Measurements from ENCODE around the gene TANGO2.
"Not testable (repeated sequence)": the region's sequence is repeated elsewhere in the genome, so short reads cannot be mapped to it uniquely, and the experiment has no call there.

TANGO2 gene

DNA sequence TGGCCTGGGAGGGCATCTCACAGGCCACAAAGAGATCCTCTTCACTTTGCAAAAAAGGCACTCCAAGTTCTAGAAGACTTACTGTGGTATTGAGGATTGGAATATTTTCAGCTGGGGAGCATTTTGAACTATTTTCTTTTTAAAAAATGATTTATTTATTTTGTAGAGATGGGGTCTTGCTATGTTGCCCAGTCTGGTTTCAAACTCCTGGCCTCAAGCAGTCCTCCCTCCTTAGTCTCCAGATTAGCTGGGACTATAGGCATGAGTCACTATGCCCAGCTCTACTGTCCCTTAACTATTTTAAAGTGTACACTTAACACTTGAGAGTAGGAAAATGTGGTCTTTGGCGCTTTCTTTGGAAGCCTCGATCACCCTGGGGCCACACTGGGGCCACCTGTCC lies 34.2 kb downstream of the TANGO2 start:
- DNase-seq (ENCODE audit: low read depth) = no peak
- H3K4me3 ChIP-seq (ENCODE audit: low read depth, low read length) = no peak overlapping the region

DNA sequence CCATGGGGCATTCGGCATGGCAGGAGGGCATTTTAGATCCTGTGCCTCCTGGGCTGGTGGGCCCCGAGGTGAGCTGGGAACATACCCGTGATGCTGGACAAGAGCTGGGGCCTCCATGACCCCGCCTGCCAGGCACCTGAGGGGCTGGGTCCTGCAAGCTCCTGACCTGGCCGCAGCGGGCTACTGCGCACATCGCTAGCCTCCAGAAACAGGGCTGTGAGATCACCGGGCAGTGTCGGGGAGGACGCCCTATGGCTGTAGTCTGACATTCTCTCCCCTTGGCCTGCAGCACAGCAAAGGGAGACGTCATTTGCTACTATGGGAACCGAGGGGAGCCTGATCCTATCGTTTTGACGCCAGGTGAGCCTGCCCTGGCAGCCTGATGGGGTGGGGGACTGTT lies 34.7 kb downstream of the TANGO2 start:
- DNase-seq (ENCODE audit: low read depth) = no peak
- H3K4me3 ChIP-seq (ENCODE audit: low read depth, low read length) = no peak overlapping the region

DNA sequence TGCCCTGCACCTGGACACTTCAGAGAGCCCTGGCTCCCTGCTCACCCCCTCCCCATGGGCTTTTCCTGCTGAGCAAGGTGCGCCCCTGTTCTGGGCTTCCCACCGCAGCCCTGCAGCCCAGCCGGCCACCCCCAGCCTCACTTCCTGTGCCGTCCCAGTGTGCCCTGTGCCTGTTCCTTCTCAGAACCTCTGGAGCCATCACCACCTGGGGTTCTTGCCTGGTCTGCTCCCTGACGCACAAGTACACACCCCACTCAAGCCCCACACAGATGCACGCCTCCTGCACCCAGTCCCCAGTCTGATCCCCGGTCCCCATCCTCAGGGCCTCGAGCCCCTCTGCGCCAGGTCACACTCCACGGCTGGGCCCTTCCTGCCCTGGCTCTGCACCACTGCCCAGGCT lies 35.3 kb downstream of the TANGO2 start:
- no peak for DNase-seq (ENCODE audit: low read depth)
- H3K4me3 ChIP-seq (ENCODE audit: low read depth, low read length) = no peak overlapping the region

- DNase-seq (ENCODE audit: low read depth) = no peak
- no peak overlapping the region for H3K4me3 ChIP-seq (ENCODE audit: low read depth, low read length)
Measured at GRCh38 chr22:20056696-20057386, 35.9 kb downstream of the TANGO2 start.

DNA sequence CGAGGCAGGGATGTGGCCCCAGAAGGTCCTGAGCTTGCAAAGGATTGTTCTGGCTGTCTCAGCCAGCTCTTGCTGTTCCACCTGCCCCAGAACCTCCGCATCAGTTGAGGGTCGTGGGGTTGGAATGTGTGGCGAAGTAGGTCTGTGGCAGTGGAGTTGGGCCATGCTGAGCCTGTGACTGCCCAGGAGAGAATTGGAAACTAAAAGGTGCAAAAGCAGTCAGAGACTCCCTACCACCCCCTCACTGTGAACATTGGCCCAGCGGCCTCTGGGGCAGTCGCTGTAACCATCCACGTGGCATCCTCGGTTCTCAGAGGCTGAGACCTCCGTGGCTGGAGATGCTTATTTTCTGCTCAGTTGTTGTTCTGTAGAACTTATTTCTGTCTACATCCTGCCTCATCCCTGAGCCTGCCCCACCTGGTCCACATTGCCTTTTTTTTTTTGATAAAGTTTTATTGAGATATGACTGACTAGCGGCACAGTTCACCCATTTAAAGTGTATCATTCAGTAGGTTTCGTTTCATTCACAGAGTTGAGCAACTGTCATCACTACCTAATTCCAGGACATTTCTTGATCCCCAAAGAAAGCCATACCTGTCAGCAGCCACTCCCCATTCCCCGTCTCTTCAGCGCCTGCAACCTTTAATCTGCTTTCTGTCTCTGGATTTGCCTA lies 36.8 kb downstream of the TANGO2 start:
- no peak overlapping the region for H3K4me3 ChIP-seq (ENCODE audit: low read depth, low read length)
- no peak for DNase-seq (ENCODE audit: low read depth)

DNA sequence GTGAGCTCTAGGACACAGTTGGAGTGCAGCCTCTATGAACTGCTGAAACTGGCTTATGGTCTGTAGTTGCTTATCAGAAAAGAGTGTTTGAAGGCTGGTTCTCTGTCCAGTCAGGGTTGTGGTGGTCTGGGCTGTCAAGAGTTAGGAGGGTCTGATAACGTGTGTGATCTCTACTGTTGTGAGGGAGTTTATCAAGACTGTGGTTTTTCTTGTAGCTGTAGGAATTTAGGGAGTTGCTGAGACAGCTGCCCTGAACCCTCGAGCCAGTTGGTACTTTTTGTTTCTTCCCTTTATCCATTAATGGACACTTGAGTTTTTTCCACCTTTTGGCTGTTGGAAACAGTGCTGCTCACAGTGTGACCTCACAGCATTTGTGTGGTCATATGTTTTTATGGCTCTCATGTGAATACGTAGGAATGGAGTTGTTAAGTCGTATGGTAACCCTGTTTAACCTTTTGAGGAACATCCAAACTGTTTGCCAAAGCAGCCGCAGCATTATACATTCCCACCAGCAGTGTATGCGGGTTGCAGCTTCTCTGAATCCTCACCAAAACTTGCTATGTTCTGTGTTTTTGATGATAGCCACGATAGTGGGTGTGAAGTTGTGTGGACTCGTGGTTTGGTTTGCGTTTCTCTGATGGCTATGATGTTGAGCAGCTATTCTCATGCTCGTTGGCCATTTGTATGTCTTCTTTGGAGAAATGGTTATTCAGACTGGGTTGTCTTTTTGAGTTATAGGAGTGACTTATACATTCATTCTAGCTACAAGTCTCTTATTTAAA lies 38.3 kb downstream of the TANGO2 start:
- DNase-seq (ENCODE audit: low read depth) = no peak
- no peak overlapping the region for H3K4me3 ChIP-seq (ENCODE audit: low read depth, low read length)

- no peak overlapping the region for H3K4me3 ChIP-seq (ENCODE audit: low read depth, low read length)
- no peak for DNase-seq (ENCODE audit: low read depth)
Measured at GRCh38 chr22:20060700-20061480, 40.0 kb downstream of the TANGO2 start.

DNA sequence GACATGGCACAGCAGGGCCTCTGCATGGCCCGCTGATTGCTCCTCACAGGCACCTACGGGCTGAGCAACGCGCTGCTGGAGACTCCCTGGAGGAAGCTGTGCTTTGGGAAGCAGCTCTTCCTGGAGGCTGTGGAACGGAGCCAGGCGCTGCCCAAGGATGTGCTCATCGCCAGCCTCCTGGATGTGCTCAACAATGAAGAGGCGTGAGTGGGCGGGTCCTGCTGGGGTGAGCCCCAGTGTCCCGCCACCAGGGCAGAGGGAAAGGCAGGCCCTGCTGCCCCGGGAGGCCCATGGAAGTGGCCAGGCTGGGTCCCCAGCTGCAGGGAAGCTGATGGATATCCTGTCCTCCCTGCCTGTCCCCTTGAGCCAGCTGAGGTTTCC lies 40.6 kb downstream of the TANGO2 start:
- DNase-seq (ENCODE audit: low read depth) = no peak
- no peak overlapping the region for H3K4me3 ChIP-seq (ENCODE audit: low read depth, low read length)

- H3K4me3 ChIP-seq (ENCODE audit: low read depth, low read length) = no peak overlapping the region
- DNase-seq (ENCODE audit: low read depth) = no peak
Measured at GRCh38 chr22:20062043-20062765, 41.3 kb downstream of the TANGO2 start.

- no peak overlapping the region for H3K4me3 ChIP-seq (ENCODE audit: low read depth, low read length)
- no peak for DNase-seq (ENCODE audit: low read depth)
Measured at GRCh38 chr22:20062766-20063083, 41.8 kb downstream of the TANGO2 start.

DNA sequence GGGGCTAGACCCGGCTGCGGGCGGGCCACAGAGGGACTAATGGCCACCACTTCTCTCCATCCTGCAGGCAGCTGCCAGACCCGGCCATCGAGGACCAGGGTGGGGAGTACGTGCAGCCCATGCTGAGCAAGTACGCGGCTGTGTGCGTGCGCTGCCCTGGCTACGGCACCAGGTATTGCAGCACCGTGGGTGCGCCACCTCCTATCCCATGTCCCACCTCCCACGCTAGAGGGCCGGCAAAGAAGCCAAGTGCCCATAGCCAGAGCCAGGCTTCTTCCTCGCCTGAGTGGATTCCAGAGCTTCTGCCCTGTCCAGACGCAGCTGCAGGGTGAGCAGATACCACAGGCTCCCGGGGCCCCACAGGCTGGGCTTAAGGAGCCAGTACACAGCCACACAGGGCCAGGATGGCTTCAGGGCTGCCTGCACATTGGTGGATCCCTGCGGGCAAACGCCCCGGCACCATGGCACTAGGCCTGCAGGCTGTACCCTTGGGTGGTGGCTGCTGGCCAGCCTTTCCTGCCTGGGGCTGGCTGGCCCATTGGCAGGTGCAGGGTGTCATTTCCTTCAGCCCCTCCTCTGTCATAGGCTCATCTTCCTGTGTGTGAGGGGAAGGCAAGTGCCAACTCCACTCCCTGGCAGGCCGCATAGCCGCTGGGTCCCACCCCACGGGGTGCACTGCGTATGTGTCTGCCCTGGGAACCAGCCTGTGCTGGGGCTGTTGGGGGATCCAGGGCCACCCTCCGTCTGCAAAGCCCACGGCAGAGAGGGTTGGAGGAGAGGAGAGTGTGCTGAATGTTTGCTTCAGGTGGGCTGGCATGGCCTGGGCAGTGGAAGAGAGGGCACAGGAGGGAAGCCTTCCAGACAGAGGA lies 42.6 kb downstream of the TANGO2 start:
- H3K4me3 ChIP-seq (ENCODE audit: low read depth, low read length) = no peak overlapping the region
- DNase-seq (ENCODE audit: low read depth) = no peak

- H3K4me3 ChIP-seq (ENCODE audit: low read depth, low read length) = no peak overlapping the region
- DNase-seq (ENCODE audit: low read depth) = no peak
Measured at GRCh38 chr22:20064140-20064480, 43.2 kb downstream of the TANGO2 start.

GRCh38 chr22:20064545-20065262 lies 43.8 kb downstream of the TANGO2 start:
- H3K4me3 ChIP-seq (ENCODE audit: low read depth, low read length) = no peak overlapping the region
- DNase-seq (ENCODE audit: low read depth) = no peak

- no peak for DNase-seq (ENCODE audit: low read depth)
Measured at GRCh38 chr22:20065896-20066616, 45.1 kb downstream of the TANGO2 start.

GRCh38 chr22:20066617-20067383 lies 45.9 kb downstream of the TANGO2 start:
- DNase-seq (ENCODE audit: low read depth) = no peak
- no peak overlapping the region for H3K4me3 ChIP-seq (ENCODE audit: low read depth, low read length)

More at GRCh38 chr22:20065896-20066616, 45.1 kb downstream of the TANGO2 start:
- no peak overlapping the region for H3K4me3 ChIP-seq (ENCODE audit: low read depth, low read length)

- DNase-seq (ENCODE audit: low read depth); H3K4me3 ChIP-seq (ENCODE audit: low read depth, low read length): not testable (repeated sequence)
Measured at GRCh38 chr22:20067384-20067682, 46.4 kb downstream of the TANGO2 start.

- no peak for DNase-seq (ENCODE audit: low read depth)
- H3K4me3 ChIP-seq (ENCODE audit: low read depth, low read length) = no peak overlapping the region
Measured at GRCh38 chr22:20068640-20069039, 47.7 kb downstream of the TANGO2 start.
